G401.6 (cell line): ENCODE data around the gene MPP2.
A peak's percentile ranks its signal among the peaks of the same experiment; 100 is the strongest.
"Not testable (repeated sequence)": the region's sequence is repeated elsewhere in the genome, so short reads cannot be mapped to it uniquely, and the experiment has no call there.

Experiments
- FAIRE-seq: peaks from 2 replicates; lab custom pipeline; 2012; peaks lifted over from hg19 to GRCh38; lab: Jason Lieb, UNC

The MPP2 gene

GRCh38 chr17:43907425-43907981, at the start of gene MPP2:
Gene MPP2 (minus strand): TSS chr17:43907536. CDS start chr17:43904460, 3,076 bp downstream.
- peak; percentile 76 for FAIRE-seq

- FAIRE-seq, result no peak
Measured at GRCh38 chr17:43956222-43956621, 48.9 kb upstream of the MPP2 start.

- FAIRE-seq, result no peak
Measured at GRCh38 chr17:43953746-43954145, 46.4 kb upstream of the MPP2 start, which contains the start of gene PYY. Gene PYY (minus strand): TSS chr17:43953940. CDS start chr17:43953483, 457 bp downstream.

- FAIRE-seq, result no peak
Measured at GRCh38 chr17:43952724-43953666, 45.7 kb upstream of the MPP2 start.

GRCh38 chr17:43952351-43952723, 45.0 kb upstream of the MPP2 start:
- no peak for FAIRE-seq

- no peak for FAIRE-seq
Measured at GRCh38 chr17:43951750-43952149, 44.4 kb upstream of the MPP2 start.

- no peak for FAIRE-seq
Measured at GRCh38 chr17:43950554-43950953, 43.2 kb upstream of the MPP2 start.

- no peak for FAIRE-seq
Measured at GRCh38 chr17:43949781-43950180, 42.4 kb upstream of the MPP2 start.

GRCh38 chr17:43946781-43947180, 39.4 kb upstream of the MPP2 start:
- no peak for FAIRE-seq

GRCh38 chr17:43945074-43945829, 37.9 kb upstream of the MPP2 start:
- no peak for FAIRE-seq

GRCh38 chr17:43942051-43942685, 34.8 kb upstream of the MPP2 start, which contains the start of gene PPY:
Gene PPY (minus strand): TSS chr17:43942476. CDS start chr17:43941654, 822 bp downstream.
- FAIRE-seq, result no peak

GRCh38 chr17:43940630-43941029, 33.3 kb upstream of the MPP2 start:
- no peak for FAIRE-seq

GRCh38 chr17:43939886-43940285, 32.5 kb upstream of the MPP2 start:
- FAIRE-seq, result no peak

- not testable (repeated sequence) for FAIRE-seq
Measured at GRCh38 chr17:43939452-43939851, 32.1 kb upstream of the MPP2 start.

- FAIRE-seq, result no peak
Measured at GRCh38 chr17:43938838-43939182, 31.5 kb upstream of the MPP2 start.

- FAIRE-seq, result no peak
Measured at GRCh38 chr17:43936434-43936833, 29.1 kb upstream of the MPP2 start.

- no peak for FAIRE-seq
Measured at GRCh38 chr17:43935926-43936261, 28.6 kb upstream of the MPP2 start.

- no peak for FAIRE-seq
Measured at GRCh38 chr17:43935204-43935925, 28.0 kb upstream of the MPP2 start.

GRCh38 chr17:43932923-43933322, 25.6 kb upstream of the MPP2 start:
- FAIRE-seq, result no peak

GRCh38 chr17:43932357-43932756, 25.0 kb upstream of the MPP2 start:
- no peak for FAIRE-seq

GRCh38 chr17:43931062-43931571, 23.8 kb upstream of the MPP2 start:
- no peak for FAIRE-seq

GRCh38 chr17:43928609-43929008, 21.3 kb upstream of the MPP2 start:
- FAIRE-seq, result peak; percentile 25
